NCI-H2107 (cell line): ENCODE data around the gene IGF1R.

ENCODE experiments used
- DNase-seq: peaks from one replicate; lab custom pipeline; 2025; lab: John Stamatoyannopoulos, UW

The IGF1R gene

GRCh38 chr15:98727115-98728040 is 79.0 kb downstream of the IGF1R start:
- no peak for DNase-seq

- no peak for DNase-seq
Observed at GRCh38 chr15:98728082-98728810, 79.9 kb downstream of the IGF1R start.

GRCh38 chr15:98728811-98729160 is 80.4 kb downstream of the IGF1R start:
- DNase-seq, result no peak

DNA sequence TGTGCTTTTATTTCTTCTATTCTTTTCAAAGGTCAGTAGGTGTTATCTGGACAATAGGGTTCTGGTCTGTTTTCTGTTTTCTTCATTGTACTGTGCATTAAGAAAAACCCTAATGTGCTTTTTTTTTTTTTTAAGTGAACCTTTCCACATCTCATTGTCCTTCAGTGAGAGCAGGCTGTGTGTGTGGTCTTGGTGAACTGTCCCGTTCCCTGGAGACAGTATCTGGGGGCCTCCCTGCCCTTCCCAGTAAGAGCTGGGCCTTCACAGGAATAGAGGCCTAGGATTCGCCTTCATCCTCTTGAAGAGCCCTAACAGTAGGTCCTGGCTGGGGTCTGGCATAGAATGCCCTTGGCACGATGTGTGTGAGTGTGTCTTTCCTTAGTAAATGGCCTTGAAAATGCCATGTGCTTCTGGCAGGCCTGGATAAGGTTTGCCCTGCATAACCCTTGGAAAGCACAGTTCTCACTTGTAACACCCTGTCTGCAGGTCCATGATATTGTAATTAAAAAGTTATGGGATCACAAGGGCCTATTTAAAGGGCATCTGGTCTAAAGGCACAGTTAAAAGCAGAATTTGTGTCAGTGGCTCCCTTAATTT is 81.2 kb downstream of the IGF1R start:
- no peak for DNase-seq

- DNase-seq, result no peak
Observed at GRCh38 chr15:98730860-98731711, 82.7 kb downstream of the IGF1R start.

GRCh38 chr15:98731712-98732450 is 83.5 kb downstream of the IGF1R start:
- no peak for DNase-seq

GRCh38 chr15:98733098-98733497 is 84.8 kb downstream of the IGF1R start:
- no peak for DNase-seq

DNA sequence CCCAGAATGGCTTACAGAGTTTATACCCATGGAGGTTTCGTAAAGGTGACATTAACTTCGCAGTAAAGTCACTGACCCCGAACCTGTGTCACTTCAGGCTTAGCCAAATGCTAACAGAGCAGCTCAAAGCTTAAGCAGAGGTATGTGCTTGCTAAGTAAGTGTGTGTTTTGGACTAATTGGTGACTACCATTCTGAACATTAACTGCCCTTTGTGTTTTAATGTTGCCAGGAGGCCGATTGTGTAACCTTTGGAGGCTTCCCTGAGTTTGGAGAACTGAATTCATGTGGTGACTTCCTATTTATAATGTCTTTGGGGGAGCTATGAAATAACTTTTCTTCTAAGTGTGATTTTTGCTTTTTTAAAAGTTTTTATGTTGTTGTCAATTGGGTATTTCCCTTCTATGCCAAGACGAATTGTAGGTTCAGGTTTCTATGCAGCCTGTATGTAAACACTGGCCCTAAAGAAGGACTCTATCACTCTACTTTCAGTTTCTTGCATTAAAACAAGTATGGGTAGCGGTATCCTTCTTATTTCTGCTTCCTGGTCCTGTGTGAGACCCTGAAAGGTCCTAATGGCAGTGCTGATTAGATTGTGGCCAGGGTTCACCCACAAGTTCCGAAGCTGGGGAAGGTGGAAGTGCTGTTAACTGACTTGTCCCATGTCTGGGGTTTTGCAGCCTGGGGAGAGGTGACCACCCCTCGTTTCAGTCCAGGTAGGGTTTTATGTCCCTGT is 86.3 kb downstream of the IGF1R start:
- DNase-seq, result no peak

DNA sequence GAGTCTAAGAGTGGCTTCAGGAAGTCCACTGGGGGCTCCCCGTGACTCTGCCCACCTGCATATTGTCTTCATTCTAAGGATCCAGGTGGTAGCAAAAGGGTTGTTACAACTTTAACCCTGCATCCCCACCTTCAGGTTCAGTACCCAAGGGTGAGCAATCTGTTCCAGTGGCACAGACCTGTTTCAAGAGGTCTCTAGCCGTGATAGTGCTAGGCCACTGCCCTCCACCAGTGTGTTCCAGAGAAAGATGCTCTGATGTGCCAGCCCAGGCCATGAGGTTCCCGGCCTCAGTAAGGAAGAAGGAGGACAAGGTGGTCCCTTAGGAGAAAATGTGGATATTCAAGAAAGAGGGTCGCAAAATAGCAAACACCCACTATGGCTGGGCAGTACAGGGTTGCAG is 87.0 kb downstream of the IGF1R start:
- DNase-seq, result no peak

GRCh38 chr15:98735895-98736617 is 87.7 kb downstream of the IGF1R start:
- DNase-seq, result no peak

DNA sequence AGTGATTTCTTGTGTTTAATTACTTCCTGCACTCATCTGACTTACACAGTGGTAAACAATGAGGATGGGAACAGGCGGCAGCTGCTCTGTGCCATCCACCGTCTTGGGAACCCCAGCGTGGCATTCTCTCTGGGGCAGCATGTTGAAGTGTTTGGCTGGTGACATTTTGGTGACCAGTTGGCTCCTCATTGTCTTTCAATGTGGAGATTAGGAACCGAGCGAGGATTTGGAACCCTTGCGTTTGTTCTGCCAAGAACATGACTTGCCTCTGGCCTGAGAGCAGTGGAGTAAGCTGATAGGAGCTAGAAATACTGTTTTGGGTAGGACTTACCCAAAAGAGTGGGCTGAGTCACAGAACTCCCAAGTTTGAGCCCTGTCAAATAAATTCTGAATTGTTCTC is 88.8 kb downstream of the IGF1R start:
- DNase-seq, result no peak

DNA sequence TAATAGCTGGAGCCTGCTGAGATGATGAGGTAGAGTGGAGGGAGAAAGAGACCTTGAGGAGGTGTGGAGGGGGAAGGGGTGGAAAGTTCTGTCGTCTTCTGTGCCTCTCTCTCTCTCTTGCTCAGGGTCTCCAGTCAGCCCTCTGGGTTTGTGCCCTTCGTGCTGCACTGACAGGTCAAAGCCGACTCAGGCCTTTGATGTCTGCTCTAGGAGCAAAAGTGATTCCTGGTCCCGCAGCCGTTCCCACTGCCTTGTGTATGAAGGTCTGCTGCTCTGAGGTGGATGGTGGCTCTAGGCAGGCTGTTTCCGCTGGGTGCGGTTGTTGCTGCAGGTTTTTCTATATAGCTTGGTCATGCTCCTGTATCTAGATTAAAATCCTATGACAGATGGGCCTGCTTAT is 89.4 kb downstream of the IGF1R start:
- no peak for DNase-seq

DNA sequence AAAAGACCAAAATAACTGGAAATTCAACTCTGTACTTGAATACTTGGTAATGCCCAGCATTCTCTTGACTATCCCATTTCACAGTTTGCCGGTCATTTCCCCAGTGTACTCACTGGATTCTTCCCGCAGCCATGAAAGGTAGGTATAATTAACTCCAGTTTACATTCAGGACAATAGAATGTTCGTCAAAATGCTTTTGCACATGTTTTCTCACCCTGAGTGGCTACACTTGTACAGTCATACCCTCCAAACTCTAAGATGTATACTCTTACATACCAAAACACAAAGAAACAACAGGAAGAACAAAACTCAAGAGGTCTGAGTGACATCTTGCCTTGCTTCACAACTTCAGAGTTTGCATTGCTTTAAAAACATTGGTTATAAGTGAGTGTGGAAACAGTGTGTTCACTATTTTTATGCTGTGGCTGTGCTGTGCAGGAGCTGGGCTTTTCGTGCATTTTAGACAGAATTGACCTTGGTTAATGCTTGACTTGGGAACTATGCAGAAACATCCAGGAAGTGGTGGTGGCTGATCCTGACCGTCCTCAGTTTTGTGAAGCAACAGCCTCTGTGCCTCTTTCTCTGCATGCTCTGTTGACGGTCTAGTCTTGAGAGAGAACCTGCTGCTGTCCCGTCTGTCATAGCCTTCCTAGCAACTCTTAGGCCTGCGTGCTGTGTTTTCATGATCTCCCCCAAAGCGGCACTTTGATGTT is 90.5 kb downstream of the IGF1R start:
- DNase-seq, result no peak

- DNase-seq, result no peak
Observed at GRCh38 chr15:98740295-98740694, 92.0 kb downstream of the IGF1R start.

- DNase-seq, result no peak
Observed at GRCh38 chr15:98740963-98741362, 92.6 kb downstream of the IGF1R start.

- no peak for DNase-seq
Observed at GRCh38 chr15:98743177-98743576, 94.8 kb downstream of the IGF1R start.

GRCh38 chr15:98744506-98744905 is 96.2 kb downstream of the IGF1R start:
- no peak for DNase-seq

DNA sequence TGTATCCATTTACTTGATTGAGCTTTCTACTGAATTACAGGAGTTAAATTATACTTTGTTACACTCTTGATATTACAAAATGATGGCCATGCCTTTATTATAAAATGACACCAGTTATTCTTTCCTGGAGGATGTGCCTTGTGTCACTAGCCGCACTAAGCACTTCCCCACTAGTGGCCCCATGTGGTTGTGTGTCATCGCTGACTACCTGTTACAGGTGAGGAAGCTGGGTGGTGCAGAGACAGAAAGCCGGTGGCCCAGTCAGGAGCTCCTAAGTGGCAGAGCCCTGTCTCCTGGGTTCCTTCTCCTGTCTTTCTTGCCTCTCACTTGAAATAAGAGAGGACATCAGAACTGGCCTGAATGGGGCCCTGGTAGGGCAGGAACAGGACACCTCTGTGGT is 96.8 kb downstream of the IGF1R start:
- no peak for DNase-seq

DNA sequence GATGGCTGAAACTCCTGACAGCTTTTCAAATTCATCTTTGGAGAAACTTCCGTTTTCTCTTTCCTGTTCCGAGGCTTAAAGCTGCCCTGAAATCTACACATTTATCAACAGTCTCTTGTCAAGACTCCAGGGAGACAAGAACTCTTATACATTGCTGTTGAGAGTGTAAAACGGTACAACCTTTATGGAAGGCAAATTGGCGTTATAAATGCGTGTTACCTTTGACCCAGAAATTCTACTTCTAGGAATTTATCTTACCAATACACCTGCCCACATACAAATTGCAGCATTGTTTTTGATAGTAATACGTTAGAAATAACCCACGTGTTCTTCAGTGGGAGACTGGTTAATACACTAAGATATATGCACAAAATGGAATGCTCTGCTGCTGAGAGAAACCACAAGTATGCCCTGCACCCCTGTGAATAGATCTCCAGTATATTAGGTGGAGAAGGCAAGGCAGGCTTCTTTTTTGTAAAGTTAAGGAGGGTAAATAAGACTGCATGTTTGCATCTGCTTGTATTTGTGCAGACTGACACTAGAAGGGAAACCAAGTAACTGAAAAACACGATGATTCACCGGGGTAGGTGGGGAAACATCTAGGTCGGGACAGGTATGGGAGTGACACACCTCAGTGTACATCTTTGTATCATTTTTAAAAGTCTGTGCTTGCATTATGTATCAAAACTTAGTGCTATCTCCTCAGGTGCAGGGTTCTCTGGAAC is 97.5 kb downstream of the IGF1R start:
- DNase-seq, result no peak
